GM12892 (cell line): Measurements from ENCODE around the gene EXT2.

ENCODE experiments used
- POLR2A ChIP-seq: IDR thresholded peaks from 2 replicates; pipeline ENCODE4 v1.6.1; 2011; ENCODE audit warnings: low read depth, low read length, control low read depth
- POLR2AphosphoS5 ChIP-seq: IDR thresholded peaks from 2 replicates; pipeline ENCODE4 v1.6.1; 2011; ENCODE audit warnings: low read depth, low read length, control low read depth

- no peak for TF ChIP-seq POLR2A
- no peak for TF ChIP-seq POLR2AphosphoS5
These were observed 132.9 kb downstream of the EXT2 start for GRCh38 chr11:44228379-44228778.
